H1 (cell line): ENCODE data around the gene PTPRH. TPM values are rescaled to one million over a fixed set of nuclear protein-coding genes. Genes with fewer than 3 reads are reported as not detected.

Experiments
- CTCF ChIA-PET: fragments of 300-600 bp; sonication (Branson Sonifier 250); formaldehyde crosslinking; loops from one replicate; lab custom pipeline; 2021; ENCODE audit not compliant: partially characterized antibody; lab: Charles Lee
- POLR2A ChIA-PET: fragments of 300-600 bp; sonication (Branson Sonifier 250); formaldehyde crosslinking; loops from one replicate; lab custom pipeline; 2021; ENCODE audit warnings: inconsistent platforms; ENCODE audit not compliant: partially characterized antibody; lab: Charles Lee
- DNase-seq, 2 experiments: peaks; one replicate each; pipeline versions ENCODE4 v3.0.0 to v3.0.0-alpha.2; 2010 to 2022; ENCODE audit warnings: low spot score in 2 of 2, low read depth in 1 of 2, mixed read lengths in 1 of 2
- FAIRE-seq: peaks from 2 replicates; lab custom pipeline; 2011; peaks lifted over from hg19 to GRCh38; lab: Jason Lieb, UNC
- H2AFZ ChIP-seq: 2 replicates; pipeline ENCODE4 v1.8.1; 2012; ENCODE audit warnings: low read length, inconsistent platforms
- H2AK5ac ChIP-seq: 2 replicates; pipeline ENCODE4 v1.6.1; 2013; ENCODE audit warnings: low read depth, low read length
- H2BK120ac ChIP-seq: replicated peaks from 2 replicates; pipeline ENCODE3; 2013; ENCODE audit warnings: low read depth, low read length, inconsistent platforms
- H2BK12ac ChIP-seq: 2 replicates; pipeline ENCODE4 v1.6.1; 2013; ENCODE audit warnings: low read depth, low read length
- H2BK15ac ChIP-seq: 2 replicates; pipeline ENCODE4 v1.6.1; 2013; ENCODE audit warnings: low read length
- H2BK20ac ChIP-seq: 2 replicates; pipeline ENCODE4 v1.6.1; 2013; ENCODE audit warnings: low read length
- H2BK5ac ChIP-seq: 2 replicates; pipeline ENCODE4 v1.6.1; 2013; ENCODE audit warnings: low read depth, low read length
- H3K14ac ChIP-seq: 2 replicates; pipeline ENCODE4 v1.6.1; 2013; ENCODE audit warnings: inconsistent platforms; ENCODE audit not compliant: insufficient read length
- H3K18ac ChIP-seq: 2 replicates; pipeline ENCODE4 v1.6.1; 2013; ENCODE audit warnings: low read length; ENCODE audit errors: extremely low read depth
- H3K23ac ChIP-seq: 2 replicates; pipeline ENCODE4 v1.6.1; 2013; ENCODE audit warnings: inconsistent platforms; ENCODE audit not compliant: insufficient read length
- H3K23me2 ChIP-seq: 2 replicates; pipeline ENCODE4 v1.6.1; 2013; ENCODE audit warnings: low read depth, low read length
- H3K27ac ChIP-seq: 2 replicates; pipeline ENCODE4 v1.6.1; 2011; ENCODE audit warnings: low read depth, low read length, inconsistent platforms
- H3K27me3 ChIP-seq, 4 experiments: replicated peaks in 1 of 4; 1 replicate in 1 of 4; 2 replicates in 3 of 4; pipeline versions ENCODE4 v1.6.1 to v1.8.1; 2011 to 2013; ENCODE audit warnings: low read length in 3 of 4, mild to moderate bottlenecking in 3 of 4, inconsistent platforms in 2 of 4, mixed read lengths in 2 of 4, moderate library complexity in 1 of 4; ENCODE audit not compliant: control insufficient read depth in 3 of 4, insufficient read depth in 3 of 4; ENCODE audit errors: extremely low read depth in 1 of 4
- H3K36me3 ChIP-seq, 4 experiments: 2 replicates each; pipeline versions ENCODE4 v1.6.1 to v1.8.1; 2011 to 2013; ENCODE audit warnings: mild to moderate bottlenecking in 4 of 4, low read length in 3 of 4, moderate library complexity in 2 of 4, control low read depth in 1 of 4, inconsistent platforms in 1 of 4; ENCODE audit not compliant: insufficient read depth in 4 of 4, control insufficient read depth in 2 of 4
- H3K4ac ChIP-seq: replicated peaks from 2 replicates; pipeline ENCODE3; 2013; ENCODE audit warnings: low read length, low read depth, mixed read lengths, inconsistent platforms; ENCODE audit not compliant: insufficient read length
- H3K4me1 ChIP-seq, 4 experiments: replicated peaks in 1 of 4; 1 replicate in 1 of 4; 2 replicates in 3 of 4; pipeline versions ENCODE4 v1.6.1 to v1.8.1; 2011 to 2013; ENCODE audit warnings: low read length in 3 of 4, inconsistent platforms in 2 of 4, mixed read lengths in 1 of 4; ENCODE audit not compliant: insufficient read depth in 4 of 4, control insufficient read depth in 3 of 4
- H3K4me2 ChIP-seq, 2 experiments: 2 replicates each; pipeline versions ENCODE4 v1.6.1 to v1.8.1; 2011 to 2013; ENCODE audit warnings: low read depth in 2 of 2, low read length in 2 of 2, control low read depth in 1 of 2, inconsistent platforms in 1 of 2, mild to moderate bottlenecking in 1 of 2; ENCODE audit not compliant: insufficient read depth in 1 of 2
- H3K4me3 ChIP-seq, 4 experiments: fragments of 200-600, 300-600 bp in 1 of 4; sonication (generic), shearing (Covaris generic), sonication (Bioruptor Twin) in 1 of 4; 2 replicates each; pipeline versions ENCODE4 v1.5.1 to v1.8.1; 2011 to 2016; ENCODE audit warnings: low read length in 4 of 4, low read depth in 3 of 4, control low read depth in 2 of 4, inconsistent platforms in 2 of 4, mild to moderate bottlenecking in 2 of 4, mixed read lengths in 1 of 4, moderate library complexity in 1 of 4; ENCODE audit not compliant: insufficient read depth in 2 of 4; ENCODE audit errors: extremely low read depth in 1 of 4
- H3K56ac ChIP-seq: replicated peaks from 2 replicates; pipeline ENCODE3; 2013; ENCODE audit warnings: low read depth, mild to moderate bottlenecking, mixed read lengths, low read length, inconsistent platforms; ENCODE audit not compliant: insufficient read length
- H3K79me1 ChIP-seq: 2 replicates; pipeline ENCODE4 v1.6.1; 2013; ENCODE audit warnings: low read depth, low read length, control low read depth
- H3K79me2 ChIP-seq, 2 experiments: 2 replicates each; pipeline versions ENCODE4 v1.6.1 to v1.8.1; 2012 to 2013; ENCODE audit warnings: low read length in 2 of 2, mild to moderate bottlenecking in 2 of 2, inconsistent platforms in 1 of 2; ENCODE audit not compliant: insufficient read depth in 2 of 2, control insufficient read depth in 1 of 2
- H3K9ac ChIP-seq, 4 experiments: replicated peaks in 1 of 4; 1 replicate in 1 of 4; 2 replicates in 3 of 4; pipeline versions ENCODE4 v1.6.1 to v1.8.1; 2011 to 2013; ENCODE audit warnings: low read depth in 3 of 4, low read length in 3 of 4, control low read depth in 2 of 4, mild to moderate bottlenecking in 2 of 4, moderate library complexity in 2 of 4, inconsistent platforms in 1 of 4; ENCODE audit errors: extremely low read depth in 1 of 4
- H3K9me3 ChIP-seq, 2 experiments: 2 replicates each; pipeline versions ENCODE4 v1.6.1 to v1.8.1; 2012 to 2013; ENCODE audit warnings: mild to moderate bottlenecking in 2 of 2, moderate library complexity in 2 of 2, control low read depth in 1 of 2, inconsistent platforms in 1 of 2, low read depth in 1 of 2, low read length in 1 of 2, mixed read lengths in 1 of 2; ENCODE audit not compliant: insufficient read depth in 2 of 2
- H4K20me1 ChIP-seq, 2 experiments: replicated peaks in 1 of 2; 2 replicates each; pipeline versions ENCODE3 to v1.8.1; 2011 to 2013; ENCODE audit warnings: inconsistent platforms in 2 of 2, low read length in 2 of 2, mild to moderate bottlenecking in 1 of 2; ENCODE audit not compliant: insufficient read depth in 2 of 2, control insufficient read depth in 1 of 2
- H4K5ac ChIP-seq: 2 replicates; pipeline ENCODE4 v1.6.1; 2013; ENCODE audit warnings: low read length, low read depth, mixed read lengths, inconsistent platforms; ENCODE audit not compliant: insufficient read length
- H4K8ac ChIP-seq: 2 replicates; pipeline ENCODE4 v1.8.0; 2013; ENCODE audit warnings: mild to moderate bottlenecking, moderate library complexity, low read length, inconsistent platforms; ENCODE audit not compliant: insufficient read depth; ENCODE audit errors: extremely low read depth
- H4K91ac ChIP-seq: replicated peaks from 2 replicates; pipeline ENCODE3; 2013; ENCODE audit warnings: low read length, mixed read lengths, inconsistent platforms; ENCODE audit not compliant: insufficient read length
- CREB1 ChIP-seq: IDR thresholded peaks from 2 replicates; pipeline ENCODE4 v1.6.1; 2012; ENCODE audit warnings: inconsistent platforms
- KDM4A ChIP-seq: IDR thresholded peaks from one replicate; pipeline ENCODE4 v1.7.1; 2012; ENCODE audit warnings: low read depth, mild to moderate bottlenecking, moderate library complexity, low read length, inconsistent platforms; ENCODE audit not compliant: severe bottlenecking
- SIN3A ChIP-seq, 2 experiments: IDR thresholded peaks in 1 of 2; conservative IDR thresholded peaks in 1 of 2; 2 replicates each; pipeline ENCODE4 v1.6.1; 2011 to 2012; ENCODE audit warnings: low read length in 2 of 2, improper control_type of control experiment in 1 of 2, low read depth in 1 of 2, mild to moderate bottlenecking in 1 of 2
- WGBS, 2 experiments: shearing (Covaris generic) in 1 of 2; methylation state at CpG; one replicate each; pipeline versions ENCODE4 v1.1.6 to v1.1.7; 2013 to 2015; ENCODE audit warnings: low lambda C conversion rate in 2 of 2, mixed read lengths in 2 of 2, inconsistent platforms in 1 of 2, low coverage in 1 of 2, missing lambda C conversion rate in 1 of 2; ENCODE audit not compliant: insufficient replicate concordance in 2 of 2, insufficient coverage in 1 of 2, insufficient read length in 1 of 2; ENCODE audit errors: extremely low coverage in 1 of 2, missing lambda C conversion rate in 1 of 2; 5-methylcytosine and 5-hydroxymethylcytosine counted together
- polyA plus RNA-seq, 7 experiments: library from polyadenylated mRNA; depleted of rRNA in 3 of 7; stranded (reverse) in 5 of 7; unstranded in 2 of 7; fragments of >200 nt in 5 of 7; fragments of 200-250 nt in 2 of 7; gene quantifications; 1 replicate in 5 of 7; 2 replicates in 1 of 7; 4 replicates in 1 of 7; pipeline versions ENCODE4 v1.2.1 to v1.2.3, GENCODE V29; 2011 to 2013; ENCODE audit warnings: missing spikeins in 2 of 7, mixed read lengths in 2 of 7
- total RNA-seq: library from RNA; stranded (reverse); fragmentation: NEBNext Ultra II Directional; extraction: Animal tissue kit (Norgen Biotek cat#: 25700); gene quantifications from 2 replicates; pipeline ENCODE4 v1.2.1, GENCODE V29; 2021

The PTPRH gene
- total and polyA plus RNA-seq, 2 of the 8 experiments (the other 6 are each of a cell fraction or from before 2014, with no cell fraction given), result 0.30 to 0.39 TPM

- Histone ChIP-seq H2BK120ac (no peak overlapping the region), H3K4ac (no peak overlapping the region), H3K18ac (peak overlapping the region; percentile 48; the same call in 1 of the 2 replicates), H2BK20ac (no peak overlapping the region), H3K23ac (no peak overlapping the region), H3K36me3 (no peaks in the 10 kb centered on the region), H3K9ac (no peak overlapping the region; a peak in 1 of 7 replicates), H3K9me3 (no peaks in the 10 kb centered on the region), H3K27me3 (peaks cover 2 to 51% (median 28%) of the 10 kb centered on the region in 4 experiments; a peak in 6 of 7 replicates), H2BK5ac (no peak overlapping the region), H3K4me1 (peaks cover 5 to 21% (median 14%) of the 10 kb centered on the region in 4 experiments), H4K8ac (no peak overlapping the region; the same call in 1 of the 2 replicates), H3K79me2 (no peaks in the 10 kb centered on the region), H2AFZ (peak overlapping the region; percentile 5; the same call in 1 of the 2 replicates), H3K4me3 (peak overlapping the region; percentile 60 to 77 (median 73)), H3K56ac (no peak overlapping the region), H2BK15ac (peak overlapping the region; percentile 72; the same call in 1 of the 2 replicates), H3K23me2 (peaks cover 13% of the 10 kb centered on the region; the same call in 1 of the 2 replicates), H2AK5ac (no peak overlapping the region), H4K5ac (no peak overlapping the region), H4K20me1 (no peaks in the 10 kb centered on the region), H2BK12ac (peak overlapping the region; percentile 60; the same call in 1 of the 2 replicates), H3K14ac (no peak overlapping the region), H4K91ac (no peak overlapping the region), H3K4me2 (peak overlapping the region; percentile 87 to 97), H3K27ac (no peak overlapping the region), H3K79me1 (no peaks in the 10 kb centered on the region)
- FAIRE-seq (no peak), DNase-seq (no peak)
- CTCF ChIA-PET, result interaction anchor here (0.7 to 3.2 kb wide), 6 partner anchors 7 to 992 kb away, joined by 3 to 28 read pairs (median 4); partner anchors contain the start of genes DNAAF3 and TNNI3
- WGBS, 2 experiments, result 1% methylated on average over 14 of the region's 32 CpGs; no CpG with 5 or more reads in 1 of the 2 experiments
- TF ChIP-seq KDM4A (peak; percentile 88), CREB1 (no peak), SIN3A (conservative IDR thresholded peaks at IDR 0.05 in 1 of 2, IDR thresholded peaks at IDR 0.05 in 1 of 2; ENCODE audit: low read depth in 1 of 2, low read length in 2 of 2) (0 out of 4 replicates have a peak, but pooled peaks of 1 of the 2 experiments have one; percentile 32)
- POLR2A ChIA-PET, result interaction anchor here (1.0 to 1.6 kb wide), 3 partner anchors 9 to 33 kb away, joined by 3 to 4 read pairs (median 3); no protein-coding TSS in a partner anchor
Measured at GRCh38 chr19:55173186-55173713, 36.1 kb downstream of the PTPRH start.
